A549 (cell line): ENCODE measurements around the gene RAB1B. TPM values are rescaled to one million over a fixed set of nuclear protein-coding genes. Genes with fewer than 3 reads are reported as not detected.
A peak's percentile ranks its signal among the peaks of the same experiment; 100 is the strongest.

Source experiments
- ATAC-seq, 2 experiments: fragments of 200-7000 bp in 1 of 2; fragments of >200 bp in 1 of 2; cut with Nextera tagmentation in 1 of 2; cut with Tn5 transposase in 1 of 2; 3 replicates each; pipeline versions ENCODE4 v1.8.0 to v1.9.1; 2018 to 2020; ENCODE audit warnings: mild to moderate bottlenecking in 1 of 2, moderate library complexity in 1 of 2
- CTCF ChIA-PET: fragments of 300-600 bp; sonication (Branson Sonifier 250); formaldehyde crosslinking; extraction: SDS; loops from one replicate; lab custom pipeline; 2021; ENCODE audit warnings: antibody characterized with exemption, inconsistent platforms; lab: Yijun Ruan, JAX
- POLR2A ChIA-PET: fragments of 350-600 bp; formaldehyde crosslinking; extraction: SDS; loops from one replicate; lab custom pipeline; 2021; ENCODE audit warnings: antibody characterized with exemption, inconsistent platforms; lab: Yijun Ruan, JAX
- DNase-seq, 2 experiments: peaks; one replicate each; pipeline versions ENCODE4 v3.0.0 to v3.0.0-alpha.2; 2011 to 2016; ENCODE audit warnings: low read depth in 1 of 2, low spot score in 1 of 2
- FAIRE-seq: peaks from 2 replicates; lab custom pipeline; 2011; peaks lifted over from hg19 to GRCh38; lab: Jason Lieb, UNC
- H3K27ac ChIP-seq, 2 experiments: fragments of >200 bp; sonication (Bioruptor Twin); formaldehyde crosslinking; 3 replicates each; pipeline ENCODE4 v1.5.1; 2016 to 2017
- H3K4me1 ChIP-seq: fragments of >200 bp; sonication (Bioruptor Twin); formaldehyde crosslinking; 3 replicates; pipeline ENCODE4 v1.6.1; 2016
- H3K4me2 ChIP-seq: fragments of >200 bp; sonication (Bioruptor Twin); formaldehyde crosslinking; 3 replicates; pipeline ENCODE4 v1.6.1; 2016
- H3K4me3 ChIP-seq: fragments of >200 bp; sonication (Bioruptor Twin); formaldehyde crosslinking; 3 replicates; pipeline ENCODE4 v1.5.1; 2016
- H3K9me3 ChIP-seq: fragments of >200 bp; sonication (Bioruptor Twin); formaldehyde crosslinking; 3 replicates; pipeline ENCODE4 v1.6.1; 2016
- CBX8 ChIP-seq: fragments of 200-600 bp; sonication (generic); IDR thresholded peaks from 2 replicates; pipeline ENCODE4 v1.6.1; 2016
- EHMT2 ChIP-seq: fragments of 200-600 bp; sonication (generic); IDR thresholded peaks from 2 replicates; pipeline ENCODE4 v1.6.1; 2016; ENCODE audit warnings: antibody characterized with exemption, low read depth, mild to moderate bottlenecking, moderate library complexity
- EP300 ChIP-seq, 2 experiments: fragments of >200 bp; sonication (Bioruptor Twin); formaldehyde crosslinking; IDR thresholded peaks; 2 replicates in 1 of 2; 3 replicates in 1 of 2; pipeline ENCODE4 v1.6.1; 2016 to 2017
- ESRRA ChIP-seq: fragments of 150-350 bp; IDR thresholded peaks from 2 replicates; pipeline ENCODE4 v1.6.1; 2014; ENCODE audit warnings: mild to moderate bottlenecking, low read length, borderline replicate concordance
- GATA3 ChIP-seq: IDR thresholded peaks from 2 replicates; pipeline ENCODE4 v1.6.1; 2012; ENCODE audit warnings: borderline replicate concordance
- HEYL ChIP-seq: fragments of 250-450 bp; sonication (Bioruptor Pico); IDR thresholded peaks from 2 replicates; pipeline ENCODE4 v1.8.0; 2021; ENCODE audit warnings: mild to moderate bottlenecking, moderate library complexity
- HOXA7 ChIP-seq: fragments of 250-450 bp; sonication (Bioruptor Pico); IDR thresholded peaks from 2 replicates; pipeline ENCODE4 v1.5.0; 2020; ENCODE audit warnings: mild to moderate bottlenecking, moderate library complexity
- HOXB5 ChIP-seq: fragments of 250-450 bp; sonication (Bioruptor Pico); IDR thresholded peaks from 2 replicates; pipeline ENCODE4 v1.5.0; 2020; ENCODE audit warnings: mild to moderate bottlenecking, moderate library complexity
- JUN ChIP-seq, 2 experiments: fragments of >200 bp; sonication (Bioruptor Twin); formaldehyde crosslinking; IDR thresholded peaks; 2 replicates in 1 of 2; 3 replicates in 1 of 2; pipeline ENCODE4 v1.6.1; 2016 to 2017
- NFE2L2 ChIP-seq: fragments of 150-350 bp; conservative IDR thresholded peaks from 2 replicates; pipeline ENCODE4 v1.6.1; 2014; ENCODE audit warnings: low read length
- PHF8 ChIP-seq: fragments of 200-600 bp; sonication (generic); IDR thresholded peaks from 2 replicates; pipeline ENCODE4 v1.6.1; 2016; ENCODE audit warnings: low read depth, mild to moderate bottlenecking, antibody characterized with exemption, moderate library complexity, borderline replicate concordance
- POLR2A ChIP-seq: IDR thresholded peaks from 2 replicates; pipeline ENCODE4 v1.6.1; 2012; ENCODE audit warnings: mild to moderate bottlenecking, low read length
- POLR2AphosphoS2 ChIP-seq: conservative IDR thresholded peaks from 2 replicates; pipeline ENCODE4 v1.6.1; 2012; ENCODE audit warnings: low read length, improper control_type of control experiment, inconsistent platforms
- RCOR1 ChIP-seq: fragments of 150-350 bp; IDR thresholded peaks from 2 replicates; pipeline ENCODE4 v1.6.1; 2014; ENCODE audit warnings: antibody characterized with exemption, low read length, low read depth
- WGBS: methylation state at CpG from one replicate; pipeline ENCODE4 v1.1.6; 2017; ENCODE audit errors: missing lambda C conversion rate; 5-methylcytosine and 5-hydroxymethylcytosine counted together
- polyA plus RNA-seq, 4 experiments: library from polyadenylated mRNA; depleted of rRNA in 3 of 4; stranded (reverse); fragments of >200 nt; fragmentation: RNase III in 1 of 4; extraction: RNeasy Plus Mini Kit Qiagen cat#74134 plus additional on column Dnase treatment in 1 of 4; gene quantifications; 2 replicates in 3 of 4; 3 replicates in 1 of 4; pipeline ENCODE4 v1.2.3, GENCODE V29; 2011 to 2017
- TF ChIP-seq, protein P1 (sequence below): IDR thresholded peaks from 2 replicates; pipeline ENCODE4 v1.6.1; 2012; ENCODE audit warnings: low read depth, borderline replicate concordance
- TF ChIP-seq, protein P2 (sequence below): fragments of >200 bp; sonication (Bioruptor Twin); formaldehyde crosslinking; IDR thresholded peaks from 3 replicates; pipeline ENCODE4 v1.5.1; 2016
- TF ChIP-seq, protein P3 (sequence below): fragments of 200-600 bp; sonication (generic); IDR thresholded peaks from 2 replicates; pipeline ENCODE4 v1.6.1; 2016; ENCODE audit warnings: antibody characterized with exemption, mild to moderate bottlenecking, moderate library complexity
- TF ChIP-seq, protein P4 (sequence below): fragments of 250-450 bp; sonication (Bioruptor Pico); IDR thresholded peaks from 2 replicates; pipeline ENCODE4 v1.5.0; 2021; ENCODE audit warnings: mild to moderate bottlenecking, moderate library complexity, borderline replicate concordance
- TF ChIP-seq, protein P5 (sequence below): fragments of >200 bp; sonication (Bioruptor Twin); formaldehyde crosslinking; IDR thresholded peaks from 2 replicates; pipeline ENCODE4 v1.6.1; 2016

RAB1B gene
- polyA plus RNA-seq, 2 of the 4 experiments (the other 2 are of a cell fraction) = 87.8 to 147 TPM

DNA sequence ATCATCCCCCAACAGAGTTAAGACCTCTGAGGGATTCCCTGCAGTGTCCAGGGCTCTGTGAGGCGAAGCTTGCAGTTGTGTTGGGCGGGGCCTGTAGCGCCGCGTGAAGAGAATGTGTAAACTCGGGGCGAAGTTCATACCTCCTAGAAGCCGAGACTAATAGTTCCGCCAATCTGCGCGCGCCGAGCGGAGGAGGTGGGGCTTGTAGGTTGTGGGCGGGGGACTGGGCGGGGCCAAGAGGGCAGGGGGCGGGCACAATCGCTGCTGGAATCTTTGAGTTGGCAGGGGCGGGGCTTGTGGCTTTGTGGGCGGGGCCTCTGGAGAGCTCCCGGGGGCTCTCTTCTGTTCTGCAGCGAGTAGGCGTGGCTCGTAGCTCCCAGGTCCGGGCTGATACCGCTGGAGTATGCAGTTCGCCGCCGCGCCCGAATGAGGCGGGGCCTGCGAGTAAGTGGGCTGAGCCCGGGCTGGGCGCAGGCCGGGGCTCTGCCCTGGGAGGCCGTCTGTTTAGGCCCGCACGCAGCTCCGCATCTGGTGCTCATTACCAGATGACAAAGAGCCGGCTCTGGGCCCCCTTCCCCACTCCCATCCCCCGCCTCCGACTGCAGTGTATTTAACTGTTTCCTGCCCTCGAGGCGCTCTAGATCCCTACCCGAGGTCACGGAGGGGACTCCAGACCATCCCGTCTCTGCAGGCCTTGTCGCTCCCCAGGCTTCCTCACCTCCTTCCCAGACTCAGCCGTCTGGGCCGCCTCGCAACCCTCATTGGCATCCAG is 44.3 kb downstream of the RAB1B start:
- peak; percentile 94 to 98 for DNase-seq
- Histone ChIP-seq H3K27ac (peak overlapping the region; percentile 72 to 88), H3K4me3 (peak overlapping the region; percentile 42), H3K4me1 (peaks cover 17% of the 10 kb centered on the region), H3K9me3 (no peaks in the 10 kb centered on the region), H3K4me2 (peak overlapping the region; percentile 79)
- peak; percentile 75 to 93 for ATAC-seq
- FAIRE-seq = no peak
- TF ChIP-seq GATA3 (no peak), PHF8 (peak; percentile 24; the same call in 1 of the 2 replicates), POLR2A (peak; percentile 41), EP300 (IDR thresholded peaks at IDR 0.05) (no peak)
- TF ChIP-seq, protein P1, sequence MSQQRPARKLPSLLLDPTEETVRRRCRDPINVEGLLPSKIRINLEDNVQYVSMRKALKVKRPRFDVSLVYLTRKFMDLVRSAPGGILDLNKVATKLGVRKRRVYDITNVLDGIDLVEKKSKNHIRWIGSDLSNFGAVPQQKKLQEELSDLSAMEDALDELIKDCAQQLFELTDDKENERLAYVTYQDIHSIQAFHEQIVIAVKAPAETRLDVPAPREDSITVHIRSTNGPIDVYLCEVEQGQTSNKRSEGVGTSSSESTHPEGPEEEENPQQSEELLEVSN = 0 out of 2 replicates have a peak, but pooled peaks have one; percentile 44
- TF ChIP-seq, protein P2, sequence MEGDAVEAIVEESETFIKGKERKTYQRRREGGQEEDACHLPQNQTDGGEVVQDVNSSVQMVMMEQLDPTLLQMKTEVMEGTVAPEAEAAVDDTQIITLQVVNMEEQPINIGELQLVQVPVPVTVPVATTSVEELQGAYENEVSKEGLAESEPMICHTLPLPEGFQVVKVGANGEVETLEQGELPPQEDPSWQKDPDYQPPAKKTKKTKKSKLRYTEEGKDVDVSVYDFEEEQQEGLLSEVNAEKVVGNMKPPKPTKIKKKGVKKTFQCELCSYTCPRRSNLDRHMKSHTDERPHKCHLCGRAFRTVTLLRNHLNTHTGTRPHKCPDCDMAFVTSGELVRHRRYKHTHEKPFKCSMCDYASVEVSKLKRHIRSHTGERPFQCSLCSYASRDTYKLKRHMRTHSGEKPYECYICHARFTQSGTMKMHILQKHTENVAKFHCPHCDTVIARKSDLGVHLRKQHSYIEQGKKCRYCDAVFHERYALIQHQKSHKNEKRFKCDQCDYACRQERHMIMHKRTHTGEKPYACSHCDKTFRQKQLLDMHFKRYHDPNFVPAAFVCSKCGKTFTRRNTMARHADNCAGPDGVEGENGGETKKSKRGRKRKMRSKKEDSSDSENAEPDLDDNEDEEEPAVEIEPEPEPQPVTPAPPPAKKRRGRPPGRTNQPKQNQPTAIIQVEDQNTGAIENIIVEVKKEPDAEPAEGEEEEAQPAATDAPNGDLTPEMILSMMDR = no peak
- ChIA-PET POLR2A (interaction anchor here (0.5 to 3.0 kb wide), 18 partner anchors 9 to 391 kb away, joined by 3 to 42 read pairs (median 4); partner anchors contain the start of genes BRMS1, DPP3, MRPL11 and RIN1), CTCF (interaction anchor here (0.5 to 12.2 kb wide), 20 partner anchors 9 to 298 kb away, joined by 3 to 247 read pairs (median 12); partner anchors contain the start of genes B4GAT1, BRMS1, RIN1 and TMEM151A)
- 8% methylated on average over 42 of the region's 52 CpGs for WGBS

DNA sequence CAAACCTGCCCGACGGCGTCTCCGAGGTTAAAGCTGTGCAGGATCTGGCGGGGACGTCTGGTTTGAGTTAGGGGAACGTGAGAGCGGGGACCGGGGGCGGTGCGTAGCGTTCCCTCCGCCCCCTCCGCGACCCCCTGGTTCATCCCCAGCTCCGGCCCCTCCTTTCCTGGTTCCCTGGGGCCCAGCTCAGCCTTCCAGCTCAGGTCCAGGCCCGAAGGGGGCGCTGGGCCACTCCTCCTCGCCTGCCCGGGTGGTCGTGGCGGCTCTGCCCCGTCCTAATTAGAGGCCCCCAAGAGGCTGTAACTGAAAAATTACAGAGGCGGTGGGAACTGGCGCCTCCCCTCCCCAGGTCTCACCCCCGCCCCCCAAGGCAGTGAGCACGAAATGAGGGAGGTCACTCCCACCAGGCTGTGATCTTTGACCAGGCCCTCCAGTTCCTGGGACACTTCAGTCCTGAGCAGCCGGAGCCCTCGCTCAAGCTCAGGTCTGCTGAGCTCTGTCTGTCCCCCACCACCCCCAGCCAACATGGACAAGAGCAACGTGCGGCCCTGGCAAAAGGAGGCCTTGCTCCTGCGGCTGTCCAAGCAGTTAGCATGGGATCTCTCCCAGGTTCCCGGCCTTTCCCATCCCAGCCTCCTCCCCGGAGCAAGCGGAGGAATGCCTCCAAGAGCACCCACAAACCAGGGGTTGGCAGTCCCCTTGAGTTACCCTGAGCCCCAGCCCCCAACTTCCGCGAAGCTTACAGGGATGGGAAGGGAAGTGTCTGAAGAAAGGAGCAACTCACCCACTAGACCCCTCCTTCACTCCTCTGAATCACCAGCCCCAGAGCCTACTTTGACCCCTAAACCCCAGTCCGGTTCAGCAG is 45.1 kb downstream of the RAB1B start:
- H3K9me3 ChIP-seq = no peaks in the 10 kb centered on the region
- H3K4me3 ChIP-seq = peak overlapping the region; percentile 42
- H3K4me2 ChIP-seq = peak overlapping the region; percentile 79
- ChIA-PET POLR2A (interaction anchor here (0.8 to 3.0 kb wide), 12 partner anchors 8 to 167 kb away, joined by 3 to 42 read pairs (median 4); partner anchors contain the start of genes BRMS1, DPP3, MRPL11 and RIN1), CTCF (interaction anchor here (0.7 to 12.2 kb wide), 14 partner anchors 8 to 96 kb away, joined by 3 to 247 read pairs (median 32); partner anchors contain the start of genes B4GAT1, BRMS1, RIN1 and TMEM151A)
- ATAC-seq = no peak
- no peak for FAIRE-seq
- TF ChIP-seq JUN (IDR thresholded peaks at IDR 0.05) (no peak), HOXB5 (CRISPR knock-in tag) (no peak), RCOR1 (no peak), NFE2L2 (no peak), HOXA7 (CRISPR knock-in tag) (no peak), CBX8 (no peak), ESRRA (no peak), HEYL (CRISPR knock-in tag) (no peak), EHMT2 (no peak), POLR2AphosphoS2 (no peak)
- TF ChIP-seq, protein P1 = no peak
- TF ChIP-seq, protein P3, sequence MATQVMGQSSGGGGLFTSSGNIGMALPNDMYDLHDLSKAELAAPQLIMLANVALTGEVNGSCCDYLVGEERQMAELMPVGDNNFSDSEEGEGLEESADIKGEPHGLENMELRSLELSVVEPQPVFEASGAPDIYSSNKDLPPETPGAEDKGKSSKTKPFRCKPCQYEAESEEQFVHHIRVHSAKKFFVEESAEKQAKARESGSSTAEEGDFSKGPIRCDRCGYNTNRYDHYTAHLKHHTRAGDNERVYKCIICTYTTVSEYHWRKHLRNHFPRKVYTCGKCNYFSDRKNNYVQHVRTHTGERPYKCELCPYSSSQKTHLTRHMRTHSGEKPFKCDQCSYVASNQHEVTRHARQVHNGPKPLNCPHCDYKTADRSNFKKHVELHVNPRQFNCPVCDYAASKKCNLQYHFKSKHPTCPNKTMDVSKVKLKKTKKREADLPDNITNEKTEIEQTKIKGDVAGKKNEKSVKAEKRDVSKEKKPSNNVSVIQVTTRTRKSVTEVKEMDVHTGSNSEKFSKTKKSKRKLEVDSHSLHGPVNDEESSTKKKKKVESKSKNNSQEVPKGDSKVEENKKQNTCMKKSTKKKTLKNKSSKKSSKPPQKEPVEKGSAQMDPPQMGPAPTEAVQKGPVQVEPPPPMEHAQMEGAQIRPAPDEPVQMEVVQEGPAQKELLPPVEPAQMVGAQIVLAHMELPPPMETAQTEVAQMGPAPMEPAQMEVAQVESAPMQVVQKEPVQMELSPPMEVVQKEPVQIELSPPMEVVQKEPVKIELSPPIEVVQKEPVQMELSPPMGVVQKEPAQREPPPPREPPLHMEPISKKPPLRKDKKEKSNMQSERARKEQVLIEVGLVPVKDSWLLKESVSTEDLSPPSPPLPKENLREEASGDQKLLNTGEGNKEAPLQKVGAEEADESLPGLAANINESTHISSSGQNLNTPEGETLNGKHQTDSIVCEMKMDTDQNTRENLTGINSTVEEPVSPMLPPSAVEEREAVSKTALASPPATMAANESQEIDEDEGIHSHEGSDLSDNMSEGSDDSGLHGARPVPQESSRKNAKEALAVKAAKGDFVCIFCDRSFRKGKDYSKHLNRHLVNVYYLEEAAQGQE = no peak
- TF ChIP-seq, protein P4, sequence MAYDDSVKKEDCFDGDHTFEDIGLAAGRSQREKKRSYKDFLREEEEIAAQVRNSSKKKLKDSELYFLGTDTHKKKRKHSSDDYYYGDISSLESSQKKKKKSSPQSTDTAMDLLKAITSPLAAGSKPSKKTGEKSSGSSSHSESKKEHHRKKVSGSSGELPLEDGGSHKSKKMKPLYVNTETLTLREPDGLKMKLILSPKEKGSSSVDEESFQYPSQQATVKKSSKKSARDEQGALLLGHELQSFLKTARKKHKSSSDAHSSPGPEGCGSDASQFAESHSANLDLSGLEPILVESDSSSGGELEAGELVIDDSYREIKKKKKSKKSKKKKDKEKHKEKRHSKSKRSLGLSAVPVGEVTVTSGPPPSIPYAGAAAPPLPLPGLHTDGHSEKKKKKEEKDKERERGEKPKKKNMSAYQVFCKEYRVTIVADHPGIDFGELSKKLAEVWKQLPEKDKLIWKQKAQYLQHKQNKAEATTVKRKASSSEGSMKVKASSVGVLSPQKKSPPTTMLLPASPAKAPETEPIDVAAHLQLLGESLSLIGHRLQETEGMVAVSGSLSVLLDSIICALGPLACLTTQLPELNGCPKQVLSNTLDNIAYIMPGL (CRISPR knock-in tag) = no peak
- TF ChIP-seq, protein P5, sequence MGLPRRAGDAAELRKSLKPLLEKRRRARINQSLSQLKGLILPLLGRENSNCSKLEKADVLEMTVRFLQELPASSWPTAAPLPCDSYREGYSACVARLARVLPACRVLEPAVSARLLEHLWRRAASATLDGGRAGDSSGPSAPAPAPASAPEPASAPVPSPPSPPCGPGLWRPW = no peak
- TF ChIP-seq, protein P2 = no peak
- H3K27ac ChIP-seq = peak overlapping the region; percentile 72 to 87
- peaks cover 26% of the 10 kb centered on the region for H3K4me1 ChIP-seq
- 76% methylated on average over 29 of the region's 38 CpGs for WGBS
- no peak for DNase-seq
